Bronchial epithelial cell (primary cell): ENCODE results near the gene MAEA. TPM values are rescaled to one million over a fixed set of nuclear protein-coding genes. Genes with fewer than 3 reads are reported as not detected.

Experiments
- DNase-seq: peaks from one replicate; pipeline ENCODE4 v3.0.0-alpha.2; 2010; ENCODE audit warnings: low read depth
- FAIRE-seq: peaks from 2 replicates; lab custom pipeline; 2011; peaks lifted over from hg19 to GRCh38; lab: Jason Lieb, UNC
- H3K27me3 ChIP-seq: 2 replicates; pipeline ENCODE4 v1.5.1; 2011; ENCODE audit warnings: low read length; ENCODE audit not compliant: control insufficient read depth, insufficient read depth
- H3K36me3 ChIP-seq: 2 replicates; pipeline ENCODE4 v1.5.1; 2011; ENCODE audit warnings: low read length; ENCODE audit not compliant: control insufficient read depth, insufficient read depth
- H3K4me3 ChIP-seq: 2 replicates; pipeline ENCODE4 v1.5.1; 2011; ENCODE audit warnings: mild to moderate bottlenecking, low read depth, low read length, control low read depth
- total RNA-seq: library from RNA; depleted of rRNA; stranded (reverse); fragments of >200 nt; gene quantifications from 2 replicates; pipeline ENCODE4 v1.2.1, GENCODE V29; 2014
- TF ChIP-seq, protein P1 (sequence below): IDR thresholded peaks from 2 replicates; pipeline ENCODE4 v1.5.1; 2011; ENCODE audit warnings: mild to moderate bottlenecking, moderate library complexity, low read length, control low read depth, inconsistent platforms; ENCODE audit not compliant: insufficient read depth, severe bottlenecking

Gene MAEA
- total RNA-seq, 1 donor from 2014 or later = 46.1 TPM

DNA sequence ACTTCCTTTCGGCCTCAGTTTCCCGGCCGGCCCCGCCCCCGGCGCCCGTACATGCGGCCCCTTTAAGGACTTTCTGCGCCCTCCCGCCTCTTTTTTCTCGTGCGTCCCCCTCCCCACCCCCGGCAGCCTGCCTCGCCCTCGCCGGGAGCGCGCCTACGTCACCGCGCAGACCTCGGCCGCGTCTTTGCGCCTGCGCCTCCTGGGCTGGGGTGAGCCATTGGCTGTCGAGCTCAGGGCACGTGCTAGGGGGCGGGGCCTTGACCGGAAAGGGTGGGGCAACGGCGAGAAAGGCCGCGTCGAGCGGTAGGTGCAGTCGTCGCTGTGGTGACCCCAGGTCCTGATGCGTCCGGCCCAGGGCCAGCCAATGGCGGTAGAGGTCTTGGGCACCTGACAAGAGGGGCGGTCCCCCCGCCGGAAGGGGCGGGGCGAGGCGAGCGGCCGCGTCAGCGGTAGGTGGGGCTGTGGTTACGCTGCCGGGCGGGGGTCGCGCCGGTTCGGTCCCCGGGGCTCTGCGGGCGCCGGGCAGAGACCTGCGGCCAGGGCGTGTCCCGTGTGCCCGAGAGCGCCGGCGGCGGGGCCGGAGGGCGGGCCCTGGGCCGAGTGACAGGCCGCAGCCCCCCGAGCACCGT, 57.2 kb downstream of the MAEA start, which contains the start of gene UVSSA:
Gene UVSSA (plus strand): TSS at position 428 of the 629 bp plus-strand sequence. CDS start 884 bp downstream, outside the sequence.
- H3K4me3 ChIP-seq = peak within 1 kb of the TSS; percentile 89
- FAIRE-seq (peak; percentile 13), DNase-seq (peak; percentile 96)
- H3K36me3 ChIP-seq = peaks cover 4% of the 10 kb centered on the region
- TF ChIP-seq, protein P1, sequence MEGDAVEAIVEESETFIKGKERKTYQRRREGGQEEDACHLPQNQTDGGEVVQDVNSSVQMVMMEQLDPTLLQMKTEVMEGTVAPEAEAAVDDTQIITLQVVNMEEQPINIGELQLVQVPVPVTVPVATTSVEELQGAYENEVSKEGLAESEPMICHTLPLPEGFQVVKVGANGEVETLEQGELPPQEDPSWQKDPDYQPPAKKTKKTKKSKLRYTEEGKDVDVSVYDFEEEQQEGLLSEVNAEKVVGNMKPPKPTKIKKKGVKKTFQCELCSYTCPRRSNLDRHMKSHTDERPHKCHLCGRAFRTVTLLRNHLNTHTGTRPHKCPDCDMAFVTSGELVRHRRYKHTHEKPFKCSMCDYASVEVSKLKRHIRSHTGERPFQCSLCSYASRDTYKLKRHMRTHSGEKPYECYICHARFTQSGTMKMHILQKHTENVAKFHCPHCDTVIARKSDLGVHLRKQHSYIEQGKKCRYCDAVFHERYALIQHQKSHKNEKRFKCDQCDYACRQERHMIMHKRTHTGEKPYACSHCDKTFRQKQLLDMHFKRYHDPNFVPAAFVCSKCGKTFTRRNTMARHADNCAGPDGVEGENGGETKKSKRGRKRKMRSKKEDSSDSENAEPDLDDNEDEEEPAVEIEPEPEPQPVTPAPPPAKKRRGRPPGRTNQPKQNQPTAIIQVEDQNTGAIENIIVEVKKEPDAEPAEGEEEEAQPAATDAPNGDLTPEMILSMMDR = no peak
- no peaks in the 10 kb centered on the region for H3K27me3 ChIP-seq

- DNase-seq = peak; percentile 44
- peak overlapping the region; percentile 76 for H3K4me3 ChIP-seq
- no peaks in the 10 kb centered on the region for H3K27me3 ChIP-seq
- no peak for FAIRE-seq
- TF ChIP-seq, protein P1 = no peak
- peaks cover 10% of the 10 kb centered on the region for H3K36me3 ChIP-seq
Observed at GRCh38 chr4:1347410-1347864, 57.7 kb downstream of the MAEA start.

DNA sequence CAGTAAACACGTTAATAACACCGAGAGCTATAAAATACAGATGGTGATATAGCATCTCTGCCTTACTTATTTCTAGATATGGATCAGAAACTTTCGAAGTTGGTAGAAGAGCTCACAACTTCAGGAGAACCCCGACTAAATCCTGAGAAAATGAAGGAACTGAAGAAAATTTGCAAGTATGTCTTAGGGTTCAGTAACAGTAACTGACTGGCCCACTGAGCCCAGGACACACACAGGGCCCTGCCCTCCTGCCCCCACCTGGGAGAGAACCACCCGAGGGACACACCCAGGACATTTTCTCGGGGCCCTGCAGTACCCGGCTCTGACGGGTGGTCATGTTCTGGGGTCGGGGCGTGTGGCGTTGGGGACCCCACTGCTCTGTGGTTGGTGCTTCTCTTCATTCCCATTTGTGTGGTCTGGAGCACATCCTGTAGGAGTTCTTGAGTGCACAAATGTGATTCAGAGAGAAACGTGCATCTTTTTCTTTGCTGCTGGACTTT, 58.4 kb downstream of the MAEA start:
- DNase-seq (no peak), FAIRE-seq (no peak)
- Histone ChIP-seq H3K27me3 (no peaks in the 10 kb centered on the region), H3K36me3 (peaks cover 13% of the 10 kb centered on the region), H3K4me3 (peak overlapping the region; percentile 76)
- TF ChIP-seq, protein P1 = no peak

DNA sequence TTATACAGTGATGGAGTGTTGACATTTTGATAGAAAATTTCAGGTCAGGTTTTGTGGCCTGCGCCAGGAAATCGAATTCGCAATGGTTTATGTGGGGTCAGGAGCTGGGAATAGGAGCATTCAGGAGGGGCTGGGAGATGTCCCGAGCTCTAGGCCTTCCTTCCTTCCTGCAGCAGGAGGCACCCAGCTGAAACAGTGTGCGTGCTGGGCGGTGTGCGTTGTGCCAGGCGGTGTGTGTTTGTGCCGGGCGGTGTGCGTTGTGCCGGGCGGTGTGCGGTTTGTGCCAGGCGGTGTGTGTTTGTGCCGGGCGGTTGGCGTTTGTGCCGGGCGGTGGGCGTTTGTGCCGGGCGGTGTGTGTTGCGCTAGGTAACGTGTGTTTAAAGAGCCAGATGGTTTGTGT, 59.1 kb downstream of the MAEA start:
- H3K27me3 ChIP-seq = no peaks in the 10 kb centered on the region
- FAIRE-seq (no peak), DNase-seq (no peak)
- no peak overlapping the region for H3K4me3 ChIP-seq
- TF ChIP-seq, protein P1 = no peak
- peaks cover 14% of the 10 kb centered on the region for H3K36me3 ChIP-seq

GRCh38 chr4:1349359-1350168, 59.9 kb downstream of the MAEA start:
- H3K36me3 ChIP-seq = peaks cover 15% of the 10 kb centered on the region

More at GRCh38 chr4:1349359-1350168, 59.9 kb downstream of the MAEA start:
- no peak overlapping the region for H3K4me3 ChIP-seq
- no peak for DNase-seq
- no peaks in the 10 kb centered on the region for H3K27me3 ChIP-seq
- TF ChIP-seq, protein P1 = no peak
- no peak for FAIRE-seq
